ENCODE measurements around the gene SCMH1.
"Not testable (repeated sequence)": the region's sequence is repeated elsewhere in the genome, so short reads cannot be mapped to it uniquely, and the experiment has no call there.

Gene SCMH1

GRCh38 chr1:41199375-41199774 is 42.7 kb downstream of the SCMH1 start:
- H3K4me3 ChIP-seq (ENCODE audit: low read depth, low read length), result no peak overlapping the region
- DNase-seq (ENCODE audit: low read depth), result no peak
- no peak for TF ChIP-seq CTCF (IDR thresholded peaks at IDR 0.05; ENCODE audit: insufficient read depth, low read depth, low read length, missing control alignments)

GRCh38 chr1:41192456-41193178 is 49.5 kb downstream of the SCMH1 start:
- H3K4me3 ChIP-seq (ENCODE audit: low read depth, low read length), result no peak overlapping the region
- no peak for DNase-seq (ENCODE audit: low read depth)
- no peak for TF ChIP-seq CTCF (IDR thresholded peaks at IDR 0.05; ENCODE audit: insufficient read depth, low read depth, low read length, missing control alignments)

- no peak for DNase-seq (ENCODE audit: low read depth)
- TF ChIP-seq CTCF (IDR thresholded peaks at IDR 0.05; ENCODE audit: insufficient read depth, low read depth, low read length, missing control alignments), result no peak
- H3K4me3 ChIP-seq (ENCODE audit: low read depth, low read length), result no peak overlapping the region
Observed at GRCh38 chr1:41184446-41184845, 57.7 kb downstream of the SCMH1 start.

- H3K4me3 ChIP-seq (ENCODE audit: low read depth, low read length); DNase-seq (ENCODE audit: low read depth): not testable (repeated sequence)
Observed at GRCh38 chr1:41178230-41178629, 63.9 kb downstream of the SCMH1 start.

- DNase-seq (ENCODE audit: low read depth), result no peak
- TF ChIP-seq CTCF (IDR thresholded peaks at IDR 0.05; ENCODE audit: insufficient read depth, low read depth, low read length, missing control alignments), result no peak
- H3K4me3 ChIP-seq (ENCODE audit: low read depth, low read length), result no peak overlapping the region
Observed at GRCh38 chr1:41175546-41175945, 66.6 kb downstream of the SCMH1 start.

- TF ChIP-seq CTCF (IDR thresholded peaks at IDR 0.05; ENCODE audit: insufficient read depth, low read depth, low read length, missing control alignments), result no peak
- no peak for DNase-seq (ENCODE audit: low read depth)
Observed at GRCh38 chr1:41174170-41174569, 67.9 kb downstream of the SCMH1 start.

GRCh38 chr1:41173651-41174050 is 68.5 kb downstream of the SCMH1 start:
- no peak for TF ChIP-seq CTCF (IDR thresholded peaks at IDR 0.05; ENCODE audit: insufficient read depth, low read depth, low read length, missing control alignments)
- H3K4me3 ChIP-seq (ENCODE audit: low read depth, low read length), result no peak overlapping the region
- no peak for DNase-seq (ENCODE audit: low read depth)

More at GRCh38 chr1:41174170-41174569, 67.9 kb downstream of the SCMH1 start:
- H3K4me3 ChIP-seq (ENCODE audit: low read depth, low read length), result no peak overlapping the region

Measured in GM12865 (cell line).